ENCODE results near the gene SLC34A1. TPM values are rescaled to one million over a fixed set of nuclear protein-coding genes. Genes with fewer than 3 reads are reported as not detected.

The SLC34A1 gene
- total RNA-seq, 2 donors from 2014 or later = 0.07 to 0.19 TPM

GRCh38 chr5:177427919-177428573 lies 43.8 kb downstream of the SLC34A1 start:
- no peaks in the 10 kb centered on the region for H3K9me3 Mint-ChIP-seq
- H3K36me3 Mint-ChIP-seq = peaks cover 24 to 33% of the 10 kb centered on the region in 2 donors
- DNase-seq (ENCODE audit: low spot score in 2 of 2) = no peak
- peak overlapping the region; percentile 85 to 96 for H3K27ac Mint-ChIP-seq
- ATAC-seq = no peak

- ATAC-seq (no peak), DNase-seq (ENCODE audit: low spot score in 2 of 2) (no peak)
- H3K27ac Mint-ChIP-seq = peak overlapping the region; percentile 85 to 96
- peaks cover 30 to 37% of the 10 kb centered on the region in 2 donors for H3K36me3 Mint-ChIP-seq
- no peaks in the 10 kb centered on the region for H3K9me3 Mint-ChIP-seq
These were observed 44.5 kb downstream of the SLC34A1 start for GRCh38 chr5:177428574-177429217.

- H3K27ac Mint-ChIP-seq = peak overlapping the region; percentile 85 to 96
- peak; percentile 77 to 93 for DNase-seq (ENCODE audit: low spot score in 2 of 2)
- no peaks in the 10 kb centered on the region for H3K9me3 Mint-ChIP-seq
- peak; percentile 48 to 50 for ATAC-seq
- H3K36me3 Mint-ChIP-seq = peaks cover 30 to 37% of the 10 kb centered on the region in 2 donors
These were observed 45.2 kb downstream of the SLC34A1 start for GRCh38 chr5:177429248-177430040.

- ATAC-seq (no peak), DNase-seq (ENCODE audit: low spot score in 2 of 2) (no peak)
- Mint-ChIP-seq H3K9me3 (no peaks in the 10 kb centered on the region), H3K27ac (peak overlapping the region; percentile 85 to 96), H3K36me3 (peaks cover 30 to 37% of the 10 kb centered on the region in 2 donors)
These were observed 46.1 kb downstream of the SLC34A1 start for GRCh38 chr5:177430140-177430951.

GRCh38 chr5:177430972-177431316 lies 46.7 kb downstream of the SLC34A1 start:
- Mint-ChIP-seq H3K27ac (peak overlapping the region; percentile 85 to 96), H3K9me3 (no peaks in the 10 kb centered on the region), H3K36me3 (peaks cover 30 to 40% of the 10 kb centered on the region in 2 donors)
- no peak for DNase-seq (ENCODE audit: low spot score in 2 of 2)
- no peak for ATAC-seq

GRCh38 chr5:177431317-177432142 lies 47.3 kb downstream of the SLC34A1 start:
- DNase-seq (ENCODE audit: low spot score in 2 of 2) (peak in 1 of 2 donors; percentile 80), ATAC-seq (peak; percentile 15 to 33)
- Mint-ChIP-seq H3K36me3 (peaks cover 30 to 41% of the 10 kb centered on the region in 2 donors), H3K27ac (peak overlapping the region in 1 of 2 donors; percentile 85), H3K9me3 (no peaks in the 10 kb centered on the region)

GRCh38 chr5:177432143-177432838 lies 48.1 kb downstream of the SLC34A1 start:
- H3K27ac Mint-ChIP-seq = peak overlapping the region; percentile 65 to 85
- H3K36me3 Mint-ChIP-seq = peaks cover 34 to 44% of the 10 kb centered on the region in 2 donors
- DNase-seq (ENCODE audit: low spot score in 2 of 2) (no peak), ATAC-seq (peak in 1 of 2 donors; percentile 2)
- no peaks in the 10 kb centered on the region for H3K9me3 Mint-ChIP-seq

- Mint-ChIP-seq H3K9me3 (no peaks in the 10 kb centered on the region), H3K27ac (peak overlapping the region; percentile 85 to 90), H3K36me3 (peaks cover 31 to 41% of the 10 kb centered on the region in 2 donors)
- no peak for DNase-seq (ENCODE audit: low spot score in 2 of 2)
- ATAC-seq = no peak
These were observed 48.8 kb downstream of the SLC34A1 start for GRCh38 chr5:177432839-177433657.

- ATAC-seq = no peak
- no peak for DNase-seq (ENCODE audit: low spot score in 2 of 2)
- Mint-ChIP-seq H3K9me3 (no peaks in the 10 kb centered on the region), H3K36me3 (peaks cover 29 to 45% of the 10 kb centered on the region in 2 donors), H3K27ac (peak overlapping the region; percentile 85 to 90)
These were observed 49.5 kb downstream of the SLC34A1 start for GRCh38 chr5:177433658-177434217.

- Mint-ChIP-seq H3K36me3 (peaks cover 26 to 48% of the 10 kb centered on the region in 2 donors), H3K27ac (peak overlapping the region; percentile 50 to 85), H3K9me3 (no peaks in the 10 kb centered on the region)
- ATAC-seq (peak; percentile 65 to 78), DNase-seq (ENCODE audit: low spot score in 2 of 2) (peak in 1 of 2 donors; percentile 81)
These were observed 50.2 kb downstream of the SLC34A1 start for GRCh38 chr5:177434437-177434836.

GRCh38 chr5:177434942-177435738 lies 50.9 kb downstream of the SLC34A1 start:
- Mint-ChIP-seq H3K36me3 (peaks cover 31 to 55% of the 10 kb centered on the region in 2 donors), H3K9me3 (no peaks in the 10 kb centered on the region), H3K27ac (peak overlapping the region; percentile 60 to 85)
- DNase-seq (ENCODE audit: low spot score in 2 of 2) (peak in 1 of 2 donors; percentile 52), ATAC-seq (no peak)

- H3K27ac Mint-ChIP-seq = peak overlapping the region; percentile 51 to 60
- DNase-seq (ENCODE audit: low spot score in 2 of 2) (no peak), ATAC-seq (no peak)
- H3K36me3 Mint-ChIP-seq = peaks cover 31 to 49% of the 10 kb centered on the region in 2 donors
- H3K9me3 Mint-ChIP-seq = no peaks in the 10 kb centered on the region
These were observed 51.8 kb downstream of the SLC34A1 start for GRCh38 chr5:177435847-177436536.

GRCh38 chr5:177437623-177438022 lies 53.4 kb downstream of the SLC34A1 start:
- DNase-seq (ENCODE audit: low spot score in 2 of 2) (no peak), ATAC-seq (no peak)
- Mint-ChIP-seq H3K9me3 (no peaks in the 10 kb centered on the region), H3K36me3 (peaks cover 31 to 37% of the 10 kb centered on the region in 2 donors), H3K27ac (peak overlapping the region in 1 of 2 donors; percentile 73)

All from activated naive CD4-positive, alpha-beta T cell treated with anti-CD3 and anti-CD28 coated beads, Interleukin-2, amount 50 U/mL, for 72 hours (primary cell).